GM21423 (cell line): Measurements from ENCODE around the gene TEX2.
"Not testable (repeated sequence)": the region's sequence is repeated elsewhere in the genome, so short reads cannot be mapped to it uniquely, and the experiment has no call there.

ENCODE experiments used
- ATAC-seq: cut with Tn5 transposase; IDR thresholded peaks from one replicate; pipeline ENCODE4 v1.9.1; 2021; ENCODE audit warnings: mild to moderate bottlenecking, moderate library complexity; ENCODE audit not compliant: unreplicated experiment

TEX2 gene

GRCh38 chr17:64187093-64187895 lies 75.8 kb downstream of the TEX2 start:
- ATAC-seq = no peak

- no peak for ATAC-seq
These were observed 76.6 kb downstream of the TEX2 start for GRCh38 chr17:64186171-64187092.

- ATAC-seq = not testable (repeated sequence)
These were observed 77.5 kb downstream of the TEX2 start for GRCh38 chr17:64185557-64185956.

GRCh38 chr17:64185101-64185500 lies 78.0 kb downstream of the TEX2 start:
- no peak for ATAC-seq

GRCh38 chr17:64183815-64184214 lies 79.2 kb downstream of the TEX2 start:
- ATAC-seq = no peak

- ATAC-seq = no peak
These were observed 80.6 kb downstream of the TEX2 start for GRCh38 chr17:64182325-64183012.

- ATAC-seq = no peak
These were observed 82.7 kb downstream of the TEX2 start for GRCh38 chr17:64180089-64181073.

- ATAC-seq = not testable (repeated sequence)
These were observed 84.0 kb downstream of the TEX2 start for GRCh38 chr17:64179024-64179423.

GRCh38 chr17:64178011-64178825 lies 84.8 kb downstream of the TEX2 start:
- no peak for ATAC-seq

GRCh38 chr17:64177311-64178010 lies 85.6 kb downstream of the TEX2 start:
- no peak for ATAC-seq

- no peak for ATAC-seq
These were observed 86.5 kb downstream of the TEX2 start for GRCh38 chr17:64176556-64176955.

GRCh38 chr17:64174686-64175456 lies 88.2 kb downstream of the TEX2 start:
- ATAC-seq = no peak

- no peak for ATAC-seq
These were observed 89.4 kb downstream of the TEX2 start for GRCh38 chr17:64173646-64174045.

- no peak for ATAC-seq
These were observed 90.5 kb downstream of the TEX2 start for GRCh38 chr17:64172510-64172909.

- ATAC-seq = no peak
These were observed 92.0 kb downstream of the TEX2 start for GRCh38 chr17:64171041-64171440.

- ATAC-seq = no peak
These were observed 92.8 kb downstream of the TEX2 start for GRCh38 chr17:64170286-64170685.

- ATAC-seq = not testable (repeated sequence)
These were observed 95.4 kb downstream of the TEX2 start for GRCh38 chr17:64167666-64168065.

- no peak for ATAC-seq
These were observed 96.2 kb downstream of the TEX2 start for GRCh38 chr17:64166876-64167275.
